ENCODE measurements around the gene MRPS11. TPM values are rescaled to one million over a fixed set of nuclear protein-coding genes. Genes with fewer than 3 reads are reported as not detected.
A peak's percentile ranks its signal among the peaks of the same experiment; 100 is the strongest.
"Not testable (repeated sequence)": the region's sequence is repeated elsewhere in the genome, so short reads cannot be mapped to it uniquely, and the experiment has no call there.

Gene MRPS11
- 92.6 and 92.9 TPM in 2 replicates for total RNA-seq (2014; rRNA removed; shearing (Covaris generic))
- polyA plus RNA-seq (2015; cell fraction: cytosol; rRNA removed): 52.9 and 70.9 TPM in 2 replicates
- 37.8 and 41.8 TPM in 2 replicates for polyA plus RNA-seq (2015; cell fraction: nucleus; rRNA removed)

GRCh38 chr15:88467073-88467934 lies at the start of gene MRPS11, which contains the start of gene MRPL46:
Gene MRPS11, plus strand, starts transcription at chr15:88467708. Its CDS starts 10 bp downstream, at chr15:88467718.
Gene MRPL46, minus strand, starts transcription at chr15:88467388. Its CDS starts 11 bp downstream, at chr15:88467377.
- DNase-seq (ENCODE audit: low read depth, low spot score): peak; percentile 88
- in situ Hi-C loops (cut with HindIII; ENCODE audit: low pct_unique_long_range_greater_than_20kb, low sequenced_read_pairs): loop anchor here (25.0 kb wide), 1 partner anchor 145 kb away; the partner anchor contains the start of gene AEN

- in situ Hi-C loops (cut with HindIII; ENCODE audit: low pct_unique_long_range_greater_than_20kb, low sequenced_read_pairs): no loop called here
- no peak for DNase-seq (ENCODE audit: low read depth, low spot score)
These were observed 47.7 kb upstream of the MRPS11 start for GRCh38 chr15:88419830-88420229.

GRCh38 chr15:88423331-88423730 lies 44.2 kb upstream of the MRPS11 start:
- in situ Hi-C loops (cut with HindIII; ENCODE audit: low pct_unique_long_range_greater_than_20kb, low sequenced_read_pairs): no loop called here
- DNase-seq (ENCODE audit: low read depth, low spot score): no peak

- in situ Hi-C loops (cut with HindIII; ENCODE audit: low pct_unique_long_range_greater_than_20kb, low sequenced_read_pairs): no loop called here
- no peak for DNase-seq (ENCODE audit: low read depth, low spot score)
These were observed 41.2 kb upstream of the MRPS11 start for GRCh38 chr15:88426304-88426703.

GRCh38 chr15:88428053-88428452 lies 39.5 kb upstream of the MRPS11 start:
- in situ Hi-C loops (cut with HindIII; ENCODE audit: low pct_unique_long_range_greater_than_20kb, low sequenced_read_pairs): no loop called here
- DNase-seq (ENCODE audit: low read depth, low spot score): no peak

- in situ Hi-C loops (cut with HindIII; ENCODE audit: low pct_unique_long_range_greater_than_20kb, low sequenced_read_pairs): no loop called here
- no peak for DNase-seq (ENCODE audit: low read depth, low spot score)
These were observed 38.5 kb upstream of the MRPS11 start for GRCh38 chr15:88428805-88429605.

- in situ Hi-C loops (cut with HindIII; ENCODE audit: low pct_unique_long_range_greater_than_20kb, low sequenced_read_pairs): no loop called here
- DNase-seq (ENCODE audit: low read depth, low spot score): no peak
These were observed 37.5 kb upstream of the MRPS11 start for GRCh38 chr15:88430051-88430450.

GRCh38 chr15:88431441-88431840 lies 36.1 kb upstream of the MRPS11 start:
- in situ Hi-C loops (cut with HindIII; ENCODE audit: low pct_unique_long_range_greater_than_20kb, low sequenced_read_pairs): no loop called here
- no peak for DNase-seq (ENCODE audit: low read depth, low spot score)

- no peak for DNase-seq (ENCODE audit: low read depth, low spot score)
- in situ Hi-C loops (cut with HindIII; ENCODE audit: low pct_unique_long_range_greater_than_20kb, low sequenced_read_pairs): no loop called here
These were observed 34.3 kb upstream of the MRPS11 start for GRCh38 chr15:88433046-88433685.

GRCh38 chr15:88434106-88434505 lies 33.4 kb upstream of the MRPS11 start:
- DNase-seq (ENCODE audit: low read depth, low spot score); in situ Hi-C loops (cut with HindIII; ENCODE audit: low pct_unique_long_range_greater_than_20kb, low sequenced_read_pairs): not testable (repeated sequence)

GRCh38 chr15:88438181-88438580 lies 29.3 kb upstream of the MRPS11 start:
- DNase-seq (ENCODE audit: low read depth, low spot score): no peak

GRCh38 chr15:88440021-88440420 lies 27.5 kb upstream of the MRPS11 start:
- in situ Hi-C loops (cut with HindIII; ENCODE audit: low pct_unique_long_range_greater_than_20kb, low sequenced_read_pairs): no loop called here

More at GRCh38 chr15:88438181-88438580, 29.3 kb upstream of the MRPS11 start:
- in situ Hi-C loops (cut with HindIII; ENCODE audit: low pct_unique_long_range_greater_than_20kb, low sequenced_read_pairs): no loop called here

GRCh38 chr15:88441076-88441730 lies 26.3 kb upstream of the MRPS11 start:
- in situ Hi-C loops (cut with HindIII; ENCODE audit: low pct_unique_long_range_greater_than_20kb, low sequenced_read_pairs): no loop called here
- DNase-seq (ENCODE audit: low read depth, low spot score): no peak

More at GRCh38 chr15:88440021-88440420, 27.5 kb upstream of the MRPS11 start:
- no peak for DNase-seq (ENCODE audit: low read depth, low spot score)

GRCh38 chr15:88447206-88447605 lies 20.3 kb upstream of the MRPS11 start:
- DNase-seq (ENCODE audit: low read depth, low spot score): no peak
- in situ Hi-C loops (cut with HindIII; ENCODE audit: low pct_unique_long_range_greater_than_20kb, low sequenced_read_pairs): no loop called here

GRCh38 chr15:88447741-88448140 lies 19.8 kb upstream of the MRPS11 start:
- in situ Hi-C loops (cut with HindIII; ENCODE audit: low pct_unique_long_range_greater_than_20kb, low sequenced_read_pairs): no loop called here

GRCh38 chr15:88448991-88449461 lies 18.5 kb upstream of the MRPS11 start:
- in situ Hi-C loops (cut with HindIII; ENCODE audit: low pct_unique_long_range_greater_than_20kb, low sequenced_read_pairs): no loop called here
- no peak for DNase-seq (ENCODE audit: low read depth, low spot score)

More at GRCh38 chr15:88447741-88448140, 19.8 kb upstream of the MRPS11 start:
- DNase-seq (ENCODE audit: low read depth, low spot score): no peak

GRCh38 chr15:88449581-88449980 lies 17.9 kb upstream of the MRPS11 start:
- in situ Hi-C loops (cut with HindIII; ENCODE audit: low pct_unique_long_range_greater_than_20kb, low sequenced_read_pairs): no loop called here
- no peak for DNase-seq (ENCODE audit: low read depth, low spot score)

Data from SK-MEL-5 (cell line).